ENCODE results near the gene COPA.

DNA sequence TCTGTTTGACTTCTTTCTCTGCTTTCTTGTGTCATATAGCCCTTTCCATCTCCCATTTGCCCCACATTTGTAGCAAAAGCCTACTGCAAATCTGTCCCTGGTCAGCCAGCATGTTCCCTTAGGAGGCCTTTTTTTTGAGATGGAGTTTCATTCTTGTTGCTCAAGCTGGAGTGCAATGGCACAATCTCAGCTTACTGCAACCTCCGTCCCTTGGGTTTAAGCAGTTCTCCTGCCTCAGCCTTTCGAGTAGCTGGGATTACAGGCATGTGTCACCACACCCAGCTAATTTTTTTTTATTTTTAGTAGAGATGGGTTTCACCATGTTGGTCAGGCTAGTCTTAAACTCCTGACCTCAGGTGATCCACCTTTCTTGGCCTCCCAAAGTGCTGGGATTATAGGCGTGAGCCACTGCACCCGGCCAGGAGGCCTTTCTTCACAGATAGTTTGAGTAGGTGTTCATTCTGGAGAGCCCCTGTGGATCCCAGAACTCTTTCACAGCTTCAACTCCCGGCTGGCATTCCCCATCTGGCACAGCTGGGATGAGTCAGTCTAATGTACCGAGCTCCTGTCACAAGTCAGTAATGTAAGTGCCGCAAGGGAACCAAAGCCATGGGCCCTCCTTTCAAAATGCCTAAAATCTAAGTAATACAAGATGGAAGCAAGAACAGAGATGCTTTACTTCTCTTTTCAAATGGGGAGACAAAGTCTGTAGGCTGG lies 14.4 kb upstream of the COPA start:
- TF ChIP-seq, protein P1, sequence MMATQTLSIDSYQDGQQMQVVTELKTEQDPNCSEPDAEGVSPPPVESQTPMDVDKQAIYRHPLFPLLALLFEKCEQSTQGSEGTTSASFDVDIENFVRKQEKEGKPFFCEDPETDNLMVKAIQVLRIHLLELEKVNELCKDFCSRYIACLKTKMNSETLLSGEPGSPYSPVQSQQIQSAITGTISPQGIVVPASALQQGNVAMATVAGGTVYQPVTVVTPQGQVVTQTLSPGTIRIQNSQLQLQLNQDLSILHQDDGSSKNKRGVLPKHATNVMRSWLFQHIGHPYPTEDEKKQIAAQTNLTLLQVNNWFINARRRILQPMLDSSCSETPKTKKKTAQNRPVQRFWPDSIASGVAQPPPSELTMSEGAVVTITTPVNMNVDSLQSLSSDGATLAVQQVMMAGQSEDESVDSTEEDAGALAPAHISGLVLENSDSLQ (IDR thresholded peaks at IDR 0.05): no peak
- TF ChIP-seq ARNT (IDR thresholded peaks at IDR 0.05) (no peak), SP1 (IDR thresholded peaks at IDR 0.05) (no peak), BHLHE40 (IDR thresholded peaks at IDR 0.05; ENCODE audit: borderline replicate concordance) (no peak), SUZ12 (IDR thresholded peaks at IDR 0.05) (no peak), LEF1 (IDR thresholded peaks at IDR 0.05; ENCODE audit: borderline replicate concordance) (no peak), L3MBTL2 (conservative IDR thresholded peaks at IDR 0.05) (no peak), FOXM1 (IDR thresholded peaks at IDR 0.05; ENCODE audit: borderline replicate concordance) (no peak), NFRKB (IDR thresholded peaks at IDR 0.05) (no peak), ZNF384 (IDR thresholded peaks at IDR 0.05) (no peak), TARDBP (IDR thresholded peaks at IDR 0.05) (no peak), FOXA1 (IDR thresholded peaks at IDR 0.05) (no peak), HDGF (IDR thresholded peaks at IDR 0.05; ENCODE audit: borderline replicate concordance) (no peak)

Data from HEK293T (cell line).